Kidney epithelial cell (primary cell): ENCODE measurements around the gene DCC. TPM values are rescaled to one million over a fixed set of nuclear protein-coding genes. Genes with fewer than 3 reads are reported as not detected.
A peak's percentile ranks its signal among the peaks of the same experiment; 100 is the strongest.

Experiments used
- DNase-seq: peaks from one replicate; pipeline ENCODE4 v3.0.0-alpha.2; 2010; ENCODE audit warnings: low read depth
- H3K27me3 ChIP-seq: 2 replicates; pipeline ENCODE4 v1.6.0; 2011; ENCODE audit warnings: low read length; ENCODE audit not compliant: control insufficient read depth, insufficient read depth
- H3K36me3 ChIP-seq: 2 replicates; pipeline ENCODE4 v1.5.1; 2011; ENCODE audit warnings: low read length; ENCODE audit not compliant: control insufficient read depth, insufficient read depth
- H3K4me3 ChIP-seq: 2 replicates; pipeline ENCODE4 v1.5.1; 2011; ENCODE audit warnings: low read depth, mild to moderate bottlenecking, control low read depth, low read length
- total RNA-seq: library from RNA; depleted of rRNA; stranded (reverse); fragments of >200 nt; gene quantifications from 2 replicates; pipeline ENCODE4 v1.2.3, GENCODE V29; 2015
- TF ChIP-seq, protein P1 (sequence below): IDR thresholded peaks from 2 replicates; pipeline ENCODE4 v1.5.1; 2011; ENCODE audit warnings: mild to moderate bottlenecking, moderate library complexity, low read length, control low read depth, inconsistent platforms; ENCODE audit not compliant: insufficient read depth, poor library complexity, severe bottlenecking

Gene DCC
- total RNA-seq, 1 donor from 2014 or later: 0.04 TPM

DNA sequence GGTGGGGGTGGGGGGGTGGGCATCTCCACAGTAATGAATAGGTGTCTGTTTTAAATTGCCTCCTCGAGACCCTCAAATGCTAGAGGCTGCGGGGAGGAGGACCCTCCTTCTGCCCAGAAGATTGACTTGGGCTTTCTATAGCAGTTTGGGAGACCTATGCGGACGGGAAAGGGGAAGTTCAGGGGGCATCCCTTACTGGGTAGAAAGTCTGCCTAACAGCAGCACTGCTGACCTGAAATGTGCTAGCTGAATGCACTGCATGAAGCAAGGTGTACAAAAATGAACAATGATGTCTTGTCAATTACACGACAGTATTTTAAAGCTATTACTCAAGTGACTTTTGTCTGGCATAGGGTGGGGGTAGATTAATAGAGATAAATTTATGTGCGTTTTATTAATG lies 2.5 kb downstream of the DCC start:
- H3K36me3 ChIP-seq: no peaks in the 10 kb centered on the region
- TF ChIP-seq, protein P1, sequence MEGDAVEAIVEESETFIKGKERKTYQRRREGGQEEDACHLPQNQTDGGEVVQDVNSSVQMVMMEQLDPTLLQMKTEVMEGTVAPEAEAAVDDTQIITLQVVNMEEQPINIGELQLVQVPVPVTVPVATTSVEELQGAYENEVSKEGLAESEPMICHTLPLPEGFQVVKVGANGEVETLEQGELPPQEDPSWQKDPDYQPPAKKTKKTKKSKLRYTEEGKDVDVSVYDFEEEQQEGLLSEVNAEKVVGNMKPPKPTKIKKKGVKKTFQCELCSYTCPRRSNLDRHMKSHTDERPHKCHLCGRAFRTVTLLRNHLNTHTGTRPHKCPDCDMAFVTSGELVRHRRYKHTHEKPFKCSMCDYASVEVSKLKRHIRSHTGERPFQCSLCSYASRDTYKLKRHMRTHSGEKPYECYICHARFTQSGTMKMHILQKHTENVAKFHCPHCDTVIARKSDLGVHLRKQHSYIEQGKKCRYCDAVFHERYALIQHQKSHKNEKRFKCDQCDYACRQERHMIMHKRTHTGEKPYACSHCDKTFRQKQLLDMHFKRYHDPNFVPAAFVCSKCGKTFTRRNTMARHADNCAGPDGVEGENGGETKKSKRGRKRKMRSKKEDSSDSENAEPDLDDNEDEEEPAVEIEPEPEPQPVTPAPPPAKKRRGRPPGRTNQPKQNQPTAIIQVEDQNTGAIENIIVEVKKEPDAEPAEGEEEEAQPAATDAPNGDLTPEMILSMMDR: no peak
- peaks cover 26% of the 10 kb centered on the region for H3K27me3 ChIP-seq
- DNase-seq: no peak
- H3K4me3 ChIP-seq: no peak overlapping the region

DNA sequence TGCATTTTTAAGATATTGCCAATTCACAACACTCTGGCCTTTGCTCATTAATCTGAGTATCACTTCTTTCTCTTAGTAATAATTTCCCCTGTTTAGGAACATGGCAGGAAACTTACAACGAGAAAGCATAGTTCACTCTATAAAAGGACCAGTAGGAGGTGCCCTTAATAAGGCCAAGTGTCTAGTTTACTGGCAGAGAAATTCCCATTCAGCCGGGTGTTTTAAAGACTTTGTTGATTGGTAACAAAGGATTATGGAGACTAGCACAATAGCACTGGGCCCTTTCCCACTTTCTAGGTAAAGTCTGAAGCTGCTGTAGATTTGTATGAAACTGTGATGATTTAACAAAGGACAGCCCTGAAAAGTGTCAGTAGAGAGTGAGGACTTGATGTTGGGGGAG lies 3.1 kb downstream of the DCC start:
- no peak for DNase-seq

DNA sequence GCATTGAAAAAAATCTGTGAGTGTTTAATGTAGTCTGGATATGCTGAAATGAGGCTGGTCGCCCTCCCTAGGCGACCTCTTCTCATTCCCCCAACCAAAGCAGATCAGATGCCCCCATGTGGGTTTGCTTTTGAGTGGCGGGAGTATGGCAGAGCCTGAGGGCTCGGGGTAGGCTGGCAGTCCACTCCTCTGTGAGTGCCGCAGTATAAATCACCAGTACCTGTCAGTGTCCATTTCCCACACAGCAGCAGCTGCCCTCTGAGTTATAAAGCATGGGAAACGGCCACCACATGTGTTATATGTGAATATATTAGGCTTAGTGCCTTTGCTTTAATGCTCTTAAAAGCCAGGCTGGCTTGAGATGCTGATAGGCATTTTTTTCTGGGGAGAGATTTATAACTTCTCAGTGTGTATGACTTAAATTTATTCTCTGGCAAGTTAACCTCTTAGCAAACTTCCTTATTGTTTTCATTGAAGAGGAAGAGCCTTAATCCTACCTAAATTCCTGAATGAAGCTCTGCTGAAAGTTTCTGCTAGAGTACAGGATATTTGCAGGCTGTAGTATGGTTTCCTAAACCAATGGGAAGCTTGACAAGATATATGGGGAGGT lies 3.8 kb downstream of the DCC start:
- peaks cover 26% of the 10 kb centered on the region for H3K27me3 ChIP-seq
- TF ChIP-seq, protein P1: no peak
- no peaks in the 10 kb centered on the region for H3K36me3 ChIP-seq
- no peak for DNase-seq
- no peak overlapping the region for H3K4me3 ChIP-seq

More for the DNA sequence above, 3.1 kb downstream of the DCC start:
- TF ChIP-seq, protein P1: peak; percentile 38
- Histone ChIP-seq H3K27me3 (peaks cover 26% of the 10 kb centered on the region), H3K4me3 (no peak overlapping the region), H3K36me3 (no peaks in the 10 kb centered on the region)

DNA sequence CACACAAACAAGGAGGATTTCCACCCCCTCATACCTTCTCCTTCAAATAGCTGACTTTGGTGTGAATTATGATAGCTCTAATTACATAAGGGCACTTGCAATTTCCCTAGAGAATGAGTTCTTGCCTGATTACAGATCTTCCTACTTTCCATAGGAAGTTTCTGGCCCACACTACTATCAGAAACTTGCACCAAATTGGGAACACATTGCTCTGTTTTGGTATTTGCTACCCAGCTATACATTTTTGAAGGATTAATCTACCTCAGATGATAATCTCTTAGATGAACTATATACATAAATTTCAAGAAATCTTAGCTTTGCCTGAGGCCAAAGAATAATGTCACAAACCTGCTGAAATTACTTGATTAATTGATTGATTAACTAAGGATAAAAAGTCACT lies 4.9 kb downstream of the DCC start:
- H3K36me3 ChIP-seq: no peaks in the 10 kb centered on the region
- TF ChIP-seq, protein P1: no peak
- DNase-seq: no peak
- H3K27me3 ChIP-seq: peaks cover 26% of the 10 kb centered on the region
- H3K4me3 ChIP-seq: no peak overlapping the region

DNA sequence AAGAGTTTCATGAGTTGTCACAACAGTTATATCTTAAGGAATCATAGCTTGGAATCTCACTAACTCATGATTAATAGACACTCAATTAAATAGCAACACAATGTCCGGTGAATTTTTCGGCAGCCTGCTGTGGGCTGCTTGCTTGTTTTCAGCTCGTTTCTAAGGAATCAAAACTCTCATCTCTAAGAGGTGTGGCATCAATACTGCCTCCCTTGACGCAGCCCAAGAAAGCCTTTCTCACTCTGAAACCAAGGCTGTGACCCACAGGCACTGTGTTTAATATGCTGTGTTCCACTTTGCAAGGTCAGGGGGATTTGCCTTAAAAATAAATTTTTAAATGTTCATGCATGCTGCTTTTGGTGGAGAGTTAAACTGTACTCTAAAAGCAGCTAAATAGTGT lies 5.4 kb downstream of the DCC start:
- no peak for DNase-seq
- no peak overlapping the region for H3K4me3 ChIP-seq
- TF ChIP-seq, protein P1: no peak
- no peaks in the 10 kb centered on the region for H3K36me3 ChIP-seq
- peaks cover 20% of the 10 kb centered on the region for H3K27me3 ChIP-seq

DNA sequence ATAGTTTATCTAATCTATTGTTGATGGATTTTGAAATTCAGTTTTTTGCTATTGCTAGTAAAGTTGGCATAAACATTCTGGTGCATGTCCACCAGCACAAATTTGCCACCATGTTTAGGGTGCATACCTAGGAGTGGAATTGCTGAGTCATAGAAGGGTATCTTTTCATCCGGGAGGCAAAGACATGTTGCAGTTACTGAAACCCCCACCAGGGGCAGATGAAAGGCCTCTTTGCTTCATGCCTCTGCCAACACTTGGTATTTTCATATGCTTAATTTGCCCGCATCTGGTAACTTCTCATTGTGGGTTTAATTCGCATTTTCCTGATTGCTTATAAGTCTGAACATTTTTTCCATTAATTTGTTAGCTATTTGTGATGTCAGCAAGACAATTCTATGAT lies 8.2 kb downstream of the DCC start:
- H3K4me3 ChIP-seq: no peak overlapping the region
- no peaks in the 10 kb centered on the region for H3K27me3 ChIP-seq
- no peak for DNase-seq

More for the DNA sequence above, 8.2 kb downstream of the DCC start:
- H3K36me3 ChIP-seq: no peaks in the 10 kb centered on the region
- TF ChIP-seq, protein P1: peak; percentile 49
